Gastroesophageal sphincter (tissue), 3 donors: ENCODE results near the gene NIPAL1.

Source experiments
- POLR2A ChIP-seq, 2 donors: fragments of 450-650 bp; IDR thresholded peaks; one replicate each; pipeline ENCODE4 v1.6.1; 2017; ENCODE audit warnings: antibody characterized with exemption in 2 of 2, mild to moderate bottlenecking in 2 of 2, moderate library complexity in 1 of 2
- POLR2AphosphoS5 ChIP-seq: sonication (generic); formaldehyde crosslinking; IDR thresholded peaks from one replicate; pipeline ENCODE4 v1.6.1; 2017; ENCODE audit warnings: antibody characterized with exemption
- TF ChIP-seq, protein P1 (sequence below), 4 experiments: fragments of 200-600 bp in 2 of 4; fragments of 450-650 bp in 2 of 4; sonication (generic) in 1 of 4; IDR thresholded peaks; one replicate each; pipeline ENCODE4 v1.5.1; 2017 to 2019; ENCODE audit warnings: antibody characterized with exemption in 4 of 4, mild to moderate bottlenecking in 2 of 4, moderate library complexity in 2 of 4

DNA sequence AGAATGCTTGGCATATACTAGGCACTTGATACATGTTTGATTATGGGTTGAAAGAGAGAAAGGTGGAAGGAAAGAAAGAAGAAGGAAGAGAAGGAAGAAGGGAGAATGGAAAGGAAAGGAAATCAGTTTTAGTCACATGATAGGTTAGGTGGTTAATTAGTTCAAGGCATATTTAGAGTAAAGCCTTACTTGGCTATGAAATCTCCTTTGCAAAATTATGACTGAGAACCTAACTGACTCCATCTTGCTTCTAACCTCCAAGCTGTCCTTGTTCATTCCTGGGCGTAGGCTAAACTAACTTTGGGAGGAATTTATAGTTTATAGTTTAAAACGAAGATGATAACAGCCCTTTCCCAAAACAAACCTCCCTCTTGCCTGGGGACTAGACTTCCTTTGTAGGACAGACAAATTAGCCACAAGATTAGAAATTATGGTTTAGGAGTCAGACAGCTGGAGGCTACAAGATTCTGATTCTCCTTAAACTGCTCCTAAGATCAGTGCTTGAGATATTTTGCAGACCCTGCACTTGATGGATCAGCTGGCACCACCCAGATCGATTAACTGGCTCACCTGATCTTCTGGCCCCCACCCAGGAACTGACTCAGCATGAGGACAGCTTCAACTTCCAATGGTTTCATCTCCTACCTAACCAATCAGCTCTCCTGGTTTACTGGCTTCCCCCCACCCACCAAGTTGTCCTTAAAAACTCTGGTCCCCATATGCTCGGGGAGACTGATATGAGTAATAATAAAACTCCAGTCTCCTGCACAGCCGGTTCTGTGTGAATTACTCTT, 62.5 kb downstream of the NIPAL1 start:
- TF ChIP-seq, protein P1, sequence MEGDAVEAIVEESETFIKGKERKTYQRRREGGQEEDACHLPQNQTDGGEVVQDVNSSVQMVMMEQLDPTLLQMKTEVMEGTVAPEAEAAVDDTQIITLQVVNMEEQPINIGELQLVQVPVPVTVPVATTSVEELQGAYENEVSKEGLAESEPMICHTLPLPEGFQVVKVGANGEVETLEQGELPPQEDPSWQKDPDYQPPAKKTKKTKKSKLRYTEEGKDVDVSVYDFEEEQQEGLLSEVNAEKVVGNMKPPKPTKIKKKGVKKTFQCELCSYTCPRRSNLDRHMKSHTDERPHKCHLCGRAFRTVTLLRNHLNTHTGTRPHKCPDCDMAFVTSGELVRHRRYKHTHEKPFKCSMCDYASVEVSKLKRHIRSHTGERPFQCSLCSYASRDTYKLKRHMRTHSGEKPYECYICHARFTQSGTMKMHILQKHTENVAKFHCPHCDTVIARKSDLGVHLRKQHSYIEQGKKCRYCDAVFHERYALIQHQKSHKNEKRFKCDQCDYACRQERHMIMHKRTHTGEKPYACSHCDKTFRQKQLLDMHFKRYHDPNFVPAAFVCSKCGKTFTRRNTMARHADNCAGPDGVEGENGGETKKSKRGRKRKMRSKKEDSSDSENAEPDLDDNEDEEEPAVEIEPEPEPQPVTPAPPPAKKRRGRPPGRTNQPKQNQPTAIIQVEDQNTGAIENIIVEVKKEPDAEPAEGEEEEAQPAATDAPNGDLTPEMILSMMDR (IDR thresholded peaks at IDR 0.05) = no peak
- TF ChIP-seq POLR2AphosphoS5 (no peak), POLR2A (IDR thresholded peaks at IDR 0.05) (no peak)
